B cell (primary cell): ENCODE measurements around the gene CELF2.
"Not testable (repeated sequence)": the region's sequence is repeated elsewhere in the genome, so short reads cannot be mapped to it uniquely, and the experiment has no call there.

ENCODE experiments used
- CTCF ChIP-seq: fragments of 200-600 bp; IDR thresholded peaks from one replicate; pipeline ENCODE4 v1.8.0; 2022; ENCODE audit warnings: antibody characterized with exemption, mild to moderate bottlenecking
- EZH2 ChIP-seq: IDR thresholded peaks from 2 replicates; pipeline ENCODE4 v1.6.1; 2012; ENCODE audit warnings: borderline replicate concordance, low read depth, mild to moderate bottlenecking, moderate library complexity, low read length; ENCODE audit not compliant: insufficient read depth, poor library complexity, severe bottlenecking

GRCh38 chr10:11366889-11367288 is 349.2 kb downstream of the CELF2 start:
- TF ChIP-seq CTCF, EZH2: not testable (repeated sequence)
